GM18870 (cell line): ENCODE measurements around the gene TTC7B.

Experiments used
- ATAC-seq: cut with Tn5 transposase; IDR thresholded peaks from one replicate; pipeline ENCODE4 v1.9.1; 2021; ENCODE audit warnings: moderate library complexity; ENCODE audit not compliant: unreplicated experiment

The TTC7B gene

DNA sequence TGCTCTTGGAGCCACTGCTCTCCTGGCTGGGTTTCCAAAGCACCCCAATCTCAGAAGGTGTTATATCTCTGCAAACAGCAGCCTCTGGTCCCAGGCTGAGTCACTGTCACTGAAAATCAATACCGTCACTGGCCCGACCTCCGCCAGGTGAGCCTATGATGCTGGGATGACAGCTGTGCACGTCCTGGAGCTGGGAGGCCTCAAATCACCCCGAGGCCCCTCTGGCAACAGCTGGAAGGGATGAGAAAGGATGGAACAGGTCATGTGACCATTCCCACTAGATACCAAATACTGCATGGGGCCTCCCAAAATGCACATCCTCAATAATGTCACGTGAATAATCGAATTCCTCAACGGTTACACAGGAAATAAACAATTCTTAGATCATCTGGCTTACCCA lies 190.8 kb downstream of the TTC7B start:
- ATAC-seq, result no peak

DNA sequence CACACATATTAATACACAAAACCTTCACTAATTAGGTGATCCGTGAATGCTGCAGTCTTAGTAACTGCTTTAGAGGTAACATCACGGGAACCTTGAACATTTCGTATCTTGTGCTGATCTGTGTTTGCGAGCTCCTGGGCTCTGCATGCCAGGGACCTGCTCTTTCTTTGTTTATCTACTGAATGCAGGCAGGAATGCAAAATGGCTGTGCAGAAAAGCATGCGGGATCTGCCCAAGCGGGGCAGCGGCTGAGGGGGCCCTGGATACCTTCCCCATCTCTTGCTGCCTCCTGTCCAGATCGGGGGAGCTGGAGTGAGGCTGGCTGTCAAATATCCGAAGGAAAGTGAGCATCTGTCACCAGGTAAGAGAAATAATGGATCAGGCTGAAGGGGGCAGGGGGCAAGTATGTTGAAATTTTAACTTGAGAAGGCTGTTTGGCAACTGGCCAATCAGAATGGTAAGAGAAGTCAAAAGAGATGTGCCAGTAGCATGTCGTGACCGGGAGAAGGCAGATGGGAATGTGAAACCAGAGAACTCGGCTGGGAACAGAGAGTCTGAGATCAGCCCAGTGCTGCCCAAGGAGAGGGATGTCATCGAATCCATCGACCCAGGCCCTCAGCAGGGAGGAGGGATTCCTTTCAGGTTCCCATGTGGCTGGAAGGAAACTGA lies 191.4 kb downstream of the TTC7B start:
- no peak for ATAC-seq

DNA sequence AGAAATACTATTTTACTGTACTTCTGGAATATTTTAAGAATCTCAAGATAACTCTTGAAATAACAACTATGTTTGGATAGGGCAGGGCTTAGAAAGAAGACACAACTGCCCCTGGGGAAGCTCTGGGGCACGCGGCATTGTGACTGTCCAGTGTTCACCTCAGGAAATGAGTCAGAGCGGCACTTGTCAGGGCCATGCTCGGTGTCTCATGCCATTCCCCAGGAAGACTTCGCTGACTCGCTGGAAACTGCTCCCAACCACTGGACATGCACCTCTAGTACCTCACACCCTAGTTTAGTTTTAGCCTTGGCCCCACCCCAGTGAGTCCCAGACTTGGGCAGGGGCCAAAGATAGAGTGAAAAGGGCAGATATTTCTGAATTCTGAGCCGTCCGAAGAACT lies 192.0 kb downstream of the TTC7B start:
- no peak for ATAC-seq

DNA sequence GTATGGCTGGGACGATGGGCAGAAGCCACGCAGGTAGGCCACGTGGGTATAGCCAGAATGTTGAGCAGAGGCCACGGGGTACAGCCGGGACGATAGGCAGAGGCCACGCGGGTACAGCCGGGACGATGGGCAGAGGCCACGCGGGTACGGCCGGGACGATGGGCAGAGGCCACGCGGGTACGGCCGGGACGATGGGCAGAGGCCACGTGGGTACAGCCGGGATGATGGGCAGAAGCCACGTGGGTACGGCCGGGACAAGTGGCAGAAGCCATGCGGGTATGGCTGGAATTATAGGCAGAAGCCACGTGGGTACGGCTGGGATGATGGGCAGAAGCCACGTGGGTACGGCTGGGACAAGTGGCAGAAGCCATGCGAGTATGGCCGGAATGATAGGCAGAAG lies 195.0 kb downstream of the TTC7B start:
- ATAC-seq, result no peak

DNA sequence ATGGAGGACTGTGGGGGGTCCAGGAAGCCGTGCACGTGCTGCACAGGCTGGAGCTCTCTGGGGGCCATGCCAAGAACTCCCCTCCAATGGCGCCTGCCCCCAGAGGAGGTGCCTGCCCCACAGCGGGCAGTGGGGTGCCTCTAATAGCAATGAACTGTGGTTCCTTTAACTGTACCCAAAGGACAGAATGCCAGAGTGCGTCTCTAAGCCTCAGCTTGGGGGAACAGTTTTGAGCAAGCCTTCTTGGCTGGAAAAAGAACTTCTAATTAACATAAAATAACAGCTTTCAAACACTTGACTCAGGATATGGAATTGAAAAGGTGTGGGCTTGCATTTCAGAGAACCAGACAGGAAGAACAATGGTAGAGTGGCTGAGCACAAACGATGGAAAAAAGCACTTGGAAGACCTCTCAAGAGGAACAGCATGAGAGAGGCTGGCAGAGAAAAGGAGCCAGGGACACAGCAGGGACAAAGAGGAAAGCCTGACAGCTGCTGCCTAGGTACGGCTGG lies 195.6 kb downstream of the TTC7B start:
- no peak for ATAC-seq

DNA sequence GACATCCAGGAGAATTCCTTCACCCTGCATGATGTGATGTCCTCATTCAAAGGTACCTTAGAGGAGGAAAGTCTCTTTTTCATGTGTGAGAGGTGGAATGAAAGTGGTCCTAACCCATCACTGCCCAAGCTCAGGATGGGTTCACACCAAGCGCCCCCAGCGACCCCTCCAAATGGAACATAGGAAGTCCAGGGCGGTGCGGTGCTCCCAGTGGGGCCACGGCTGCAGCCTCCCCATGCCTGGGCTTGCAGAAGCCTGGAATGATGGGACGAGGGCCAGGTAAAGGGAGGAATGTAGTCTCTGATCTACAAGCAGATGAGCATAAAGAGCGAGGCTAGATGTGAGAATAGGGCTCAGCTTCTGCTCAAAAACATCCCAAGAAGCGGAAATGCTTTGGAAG lies 196.3 kb downstream of the TTC7B start:
- ATAC-seq, result no peak

DNA sequence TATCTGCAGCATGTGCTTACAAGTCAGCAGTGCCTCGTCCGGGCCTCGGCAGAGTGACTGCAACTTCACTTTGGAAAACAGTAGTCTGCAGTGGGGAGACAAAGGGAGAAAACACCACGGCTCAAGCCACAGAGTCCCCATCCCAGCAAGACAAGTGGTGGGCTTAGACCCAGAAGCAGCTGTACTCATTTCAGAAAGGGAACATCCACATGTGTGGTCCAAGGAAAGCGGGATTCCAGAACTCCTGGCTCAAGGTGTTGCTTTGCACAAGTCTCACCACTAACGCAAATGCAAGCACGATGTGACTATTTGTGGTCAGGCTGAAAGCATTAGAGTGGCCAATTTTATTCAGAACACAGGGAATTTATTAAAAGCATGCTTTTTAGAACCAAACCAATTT lies 198.3 kb downstream of the TTC7B start:
- no peak for ATAC-seq

DNA sequence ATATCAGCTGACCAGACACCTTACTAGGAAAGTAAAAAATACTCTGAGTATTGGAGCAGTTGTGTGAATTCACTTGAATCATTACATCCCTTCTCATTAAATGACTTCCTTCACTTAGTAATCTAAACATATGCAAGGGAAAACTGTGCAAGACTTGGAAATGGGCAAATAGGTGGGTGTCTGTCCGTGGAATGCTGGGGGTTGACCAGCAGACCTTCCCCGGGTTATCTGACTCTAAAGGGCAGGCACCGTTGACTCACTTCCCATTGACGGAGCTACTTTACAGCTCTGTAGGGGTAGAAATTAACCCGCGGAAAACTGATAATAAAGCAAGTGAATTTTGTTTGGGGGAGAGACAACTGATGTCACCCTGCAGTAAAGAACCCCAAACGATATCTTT lies 199.3 kb downstream of the TTC7B start:
- ATAC-seq, result no peak

DNA sequence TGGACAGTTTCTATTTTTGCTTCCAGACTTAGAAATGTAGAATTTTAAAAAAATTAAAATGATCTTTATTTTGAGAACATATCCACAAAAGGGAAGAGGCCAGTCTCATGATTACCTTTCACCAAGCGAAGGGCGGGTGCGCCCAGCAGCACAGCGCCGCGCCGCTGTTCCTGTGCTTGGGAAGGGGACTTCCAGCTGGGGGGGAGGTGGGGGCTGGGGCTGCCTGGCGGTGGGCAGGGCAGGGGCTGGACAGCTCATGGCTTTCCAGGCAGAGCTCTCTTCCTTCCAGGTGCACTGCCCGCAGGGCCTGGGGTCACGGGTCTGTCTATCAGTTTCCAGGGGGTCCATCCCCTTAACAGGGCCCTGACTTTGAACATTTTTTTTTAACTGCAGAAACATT lies 199.9 kb downstream of the TTC7B start:
- ATAC-seq, result no peak

DNA sequence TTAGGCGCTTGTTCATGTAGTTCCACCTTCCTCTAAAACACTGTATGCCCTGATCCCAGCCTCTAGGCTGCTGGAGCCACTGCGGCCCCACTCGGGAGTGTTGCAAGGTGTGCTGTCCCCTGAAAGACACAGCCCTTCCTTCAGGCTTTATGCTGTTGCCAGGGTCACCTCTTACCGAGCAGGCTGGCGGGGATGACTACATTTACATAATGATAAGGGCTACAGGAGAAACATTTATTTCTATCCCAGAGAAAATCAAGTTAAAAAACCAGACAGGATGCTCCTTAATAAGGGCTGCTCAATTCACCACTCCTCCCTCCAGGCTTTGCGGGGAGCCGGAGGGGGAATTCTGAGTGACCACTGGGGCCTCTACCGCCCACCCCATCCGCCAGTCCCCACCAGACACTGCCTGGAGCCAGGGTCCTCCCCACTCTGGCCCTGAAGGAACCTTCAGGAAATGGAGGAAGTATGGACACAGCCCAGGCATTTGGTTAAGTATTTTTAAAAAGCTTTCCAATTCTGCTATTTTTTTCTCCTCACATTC lies 200.6 kb downstream of the TTC7B start:
- no peak for ATAC-seq

DNA sequence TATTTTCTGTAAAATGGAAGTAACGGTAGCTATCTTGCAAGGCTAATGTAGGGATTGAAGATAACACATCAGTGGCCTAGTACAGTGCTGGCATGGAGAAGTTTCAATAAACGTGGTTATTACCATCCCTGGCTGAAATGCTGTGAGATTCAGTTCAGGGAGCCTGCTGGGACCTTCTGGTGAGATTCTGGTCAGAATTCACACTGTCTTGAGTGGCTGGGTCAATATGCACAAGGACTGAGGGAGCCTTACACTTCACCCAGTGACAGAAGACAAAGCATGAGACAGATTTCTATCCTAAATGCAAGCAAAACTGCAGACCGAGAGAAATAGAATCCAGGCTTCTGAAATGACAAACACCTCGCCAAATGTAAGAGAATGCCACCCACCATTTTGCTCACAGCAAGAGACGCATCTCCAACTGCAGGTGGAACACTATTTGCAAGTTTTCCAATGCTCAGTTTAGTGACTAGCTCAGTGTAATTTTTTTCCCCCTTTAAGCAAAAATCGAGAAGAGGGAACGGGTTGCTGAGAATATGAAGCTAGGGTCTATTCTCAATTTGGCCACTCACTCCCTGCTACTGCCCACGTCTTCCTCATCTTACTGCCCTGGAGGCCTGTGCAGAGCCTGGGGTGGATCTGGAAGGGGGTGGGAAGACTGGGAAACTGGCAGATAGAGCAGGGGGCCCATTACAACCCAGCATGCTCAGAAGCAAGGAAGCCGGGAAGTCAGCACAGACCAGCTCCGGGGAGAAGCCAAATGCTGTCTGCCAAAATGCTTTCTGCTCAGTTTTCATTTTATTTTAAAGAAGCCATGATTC lies 201.3 kb downstream of the TTC7B start:
- ATAC-seq, result no peak

DNA sequence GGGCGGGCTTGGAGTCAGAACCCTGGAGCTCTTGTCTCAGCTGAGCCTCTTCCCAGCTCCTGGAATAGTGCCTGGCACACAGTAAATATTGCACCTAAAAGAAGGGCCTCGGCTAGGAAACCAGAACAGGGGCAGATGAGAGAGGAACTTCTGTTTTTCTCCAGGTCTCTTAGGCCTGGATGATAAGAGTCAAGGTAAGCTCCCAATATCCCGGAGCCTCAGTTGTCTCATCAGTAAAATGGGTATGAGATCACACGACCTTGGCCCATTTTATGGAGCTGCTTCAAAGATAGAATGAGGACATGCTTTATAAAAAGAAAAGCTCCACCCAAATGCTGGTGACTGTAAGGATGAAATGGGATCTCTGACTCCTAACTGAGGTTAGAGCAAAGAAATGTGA lies 202.2 kb downstream of the TTC7B start:
- ATAC-seq, result no peak

DNA sequence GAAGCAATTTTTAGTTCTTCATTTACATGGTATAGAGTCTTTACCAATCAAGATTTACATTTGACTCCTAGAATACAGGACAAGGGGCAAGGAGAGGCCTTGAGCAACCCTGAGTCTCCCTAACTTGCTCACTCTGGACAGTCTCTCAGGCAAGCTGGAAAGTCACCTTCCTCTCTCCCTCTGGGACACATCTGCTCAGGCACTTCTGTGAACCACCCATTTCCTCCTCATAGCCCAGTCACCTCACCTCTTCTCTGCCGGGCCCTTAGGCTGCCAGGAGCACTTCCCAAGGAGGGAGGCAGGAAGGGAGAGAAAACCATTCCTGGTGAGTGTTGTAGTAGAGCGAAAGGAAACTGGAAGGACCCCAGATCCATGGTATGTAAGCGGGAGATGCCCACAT lies 202.8 kb downstream of the TTC7B start:
- no peak for ATAC-seq

DNA sequence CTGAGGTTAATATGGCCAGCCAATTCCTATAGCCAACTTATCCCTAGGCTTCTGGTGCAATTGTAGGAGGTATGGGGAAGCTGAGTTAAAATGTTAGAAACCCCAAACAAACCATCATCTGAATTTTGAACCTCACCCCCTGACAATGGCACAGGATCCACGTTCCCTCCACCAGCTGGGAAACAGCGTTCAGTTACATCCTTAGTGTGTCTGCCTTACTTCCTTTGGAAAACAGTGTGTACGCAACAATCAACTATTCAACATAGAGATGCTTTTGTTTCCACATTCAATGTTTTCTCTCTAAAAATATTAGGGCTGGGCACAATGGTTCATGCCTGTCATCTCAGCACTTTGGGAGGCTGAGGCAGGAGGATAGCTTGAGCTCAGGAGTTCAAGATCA lies 203.4 kb downstream of the TTC7B start:
- ATAC-seq, result no peak

DNA sequence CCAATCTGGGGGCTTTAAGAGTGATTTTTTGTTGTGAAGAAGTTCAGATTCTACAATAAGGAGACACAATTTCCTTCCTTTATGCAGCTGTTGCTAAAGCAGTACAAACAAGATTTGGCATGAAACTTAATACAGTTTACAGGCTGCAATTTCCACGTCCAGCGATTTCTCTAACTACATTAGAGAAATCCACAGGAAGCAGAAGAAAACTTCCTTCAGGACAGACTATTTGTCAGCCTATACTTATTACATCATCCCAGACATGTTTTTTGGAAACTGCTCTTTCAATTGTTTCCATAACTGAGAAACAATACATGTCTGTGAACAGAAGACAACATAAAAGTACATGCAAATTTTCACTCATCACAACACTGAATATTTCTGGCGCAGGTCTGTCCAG lies 204.3 kb downstream of the TTC7B start:
- no peak for ATAC-seq

DNA sequence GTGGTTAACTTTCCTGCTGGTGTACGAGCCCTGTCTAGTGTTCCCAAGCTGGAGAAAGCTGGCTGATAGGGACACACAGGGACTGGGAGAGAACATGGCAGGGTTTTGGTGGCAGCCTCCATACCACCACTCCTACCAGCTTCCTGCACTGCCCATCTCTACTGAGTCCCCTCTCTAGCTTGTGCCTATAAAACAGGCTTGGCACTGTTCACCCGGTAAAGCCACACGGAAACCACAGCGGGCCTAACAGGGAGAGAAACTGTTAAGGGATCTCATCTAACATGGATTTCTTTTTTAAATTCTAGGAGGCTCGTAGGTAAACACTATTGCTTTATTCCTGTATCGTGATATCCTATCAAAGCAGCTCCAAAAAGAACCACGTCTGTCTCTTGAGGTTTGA lies 204.7 kb downstream of the TTC7B start:
- ATAC-seq, result no peak

DNA sequence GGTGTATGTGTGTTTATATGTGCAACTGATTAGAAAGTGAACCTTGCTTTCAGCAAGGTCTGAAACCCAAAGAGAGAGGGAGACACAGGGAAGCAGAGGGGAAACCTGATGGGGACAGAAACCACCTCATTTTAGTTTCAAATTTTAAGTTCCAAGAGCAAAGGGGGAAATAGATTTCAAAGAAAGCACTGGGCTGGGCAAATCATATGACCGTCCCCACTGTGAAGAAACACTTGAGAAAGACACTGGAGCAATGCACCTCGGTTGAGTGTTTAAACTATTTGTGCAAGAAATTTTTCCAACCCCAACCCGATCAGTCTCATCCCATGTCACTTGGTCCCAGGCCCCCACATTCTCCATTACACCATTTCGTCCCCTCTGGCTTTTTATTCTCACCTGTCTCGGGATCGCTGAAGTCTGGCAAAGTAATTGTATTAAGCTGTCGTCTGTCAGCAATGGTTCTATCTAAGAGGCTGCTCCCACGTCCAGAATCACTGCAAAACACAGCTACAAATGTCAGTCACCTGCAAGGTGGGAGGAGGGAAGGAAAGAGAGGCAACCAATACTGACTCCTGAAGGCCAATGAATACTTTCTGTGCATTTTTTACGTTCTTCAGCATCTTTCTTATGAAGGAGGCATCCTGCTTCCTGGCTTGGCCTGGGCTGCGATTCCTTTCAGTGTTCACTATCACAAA lies 205.7 kb downstream of the TTC7B start:
- ATAC-seq, result no peak

DNA sequence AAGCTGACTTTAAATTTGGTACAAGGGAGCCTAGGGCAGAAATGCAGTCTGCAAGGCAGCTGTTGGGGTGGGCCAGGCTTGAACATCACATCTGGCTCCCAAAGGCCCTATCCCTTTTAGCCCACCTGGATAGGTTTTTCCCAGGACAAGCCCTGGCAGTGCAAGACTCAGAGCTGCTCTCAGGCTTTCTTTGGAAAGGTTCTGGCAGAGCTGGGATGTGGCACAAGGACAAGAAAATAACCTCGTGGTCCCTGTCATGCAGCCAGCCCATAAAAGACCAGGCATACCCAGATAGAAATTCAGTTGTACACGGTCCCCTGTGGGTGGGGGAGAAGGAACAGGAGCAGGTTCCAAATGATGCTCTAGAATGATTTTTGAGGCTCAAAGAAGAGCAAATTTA lies 206.9 kb downstream of the TTC7B start:
- ATAC-seq, result no peak

DNA sequence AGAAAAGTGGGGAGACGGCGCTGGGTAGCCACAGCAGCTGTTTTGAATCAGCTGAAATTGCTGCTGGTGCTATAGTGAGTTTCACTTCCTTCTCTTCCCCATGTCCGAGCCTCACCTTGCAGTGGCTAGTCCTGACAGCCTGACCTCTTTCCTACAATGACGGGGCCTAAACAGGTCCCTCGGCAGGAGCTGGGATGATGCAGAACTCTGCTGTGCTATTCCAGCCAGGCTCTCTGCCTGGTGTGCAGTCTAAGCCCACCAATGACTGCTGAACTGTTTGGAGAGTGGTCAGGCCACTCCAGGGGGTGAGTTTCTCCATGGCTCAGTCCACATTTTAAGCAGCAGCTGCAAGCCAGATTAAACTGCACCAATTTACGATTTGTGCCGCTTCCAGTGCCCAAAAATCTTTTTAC lies 207.3 kb downstream of the TTC7B start:
- ATAC-seq, result no peak

DNA sequence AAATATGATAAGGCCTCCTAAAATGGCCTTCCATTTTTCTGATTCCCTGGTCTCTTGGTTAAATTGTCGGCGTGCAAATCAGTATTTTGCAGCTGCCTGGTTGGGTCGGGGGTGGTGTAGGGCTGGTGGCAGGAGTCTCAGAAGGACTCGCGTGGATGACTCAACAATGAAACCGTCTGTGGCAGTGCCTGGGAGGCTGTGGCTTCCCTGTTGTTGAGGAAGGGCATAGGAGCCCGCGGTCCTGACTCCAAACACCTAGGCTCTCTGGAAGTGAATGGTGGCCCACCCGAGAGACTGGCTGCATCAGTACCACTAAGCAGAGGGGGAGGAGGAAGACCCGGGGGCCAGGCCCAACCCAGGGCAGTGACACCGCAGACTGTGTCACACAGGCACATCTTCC lies 207.9 kb downstream of the TTC7B start:
- ATAC-seq, result no peak

DNA sequence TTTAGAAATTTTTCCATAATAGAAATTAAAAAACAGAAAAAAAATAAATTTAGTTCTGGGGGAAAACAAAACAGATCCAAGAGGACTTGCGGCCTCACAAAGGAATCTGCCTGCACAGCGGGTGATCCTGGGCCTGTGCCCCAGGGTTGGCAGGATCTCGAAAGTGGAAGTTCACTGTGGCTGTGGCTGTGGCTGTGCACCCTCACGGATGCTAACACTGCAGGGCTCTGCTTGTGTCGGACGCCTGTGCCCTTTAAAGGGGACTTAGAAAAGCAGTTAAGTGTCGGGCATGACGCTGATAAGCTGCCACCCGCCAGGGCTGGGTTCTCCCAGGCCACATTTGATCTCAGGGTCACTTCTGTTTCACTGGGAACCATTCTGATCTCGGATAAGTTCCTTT lies 209.1 kb downstream of the TTC7B start:
- no peak for ATAC-seq

DNA sequence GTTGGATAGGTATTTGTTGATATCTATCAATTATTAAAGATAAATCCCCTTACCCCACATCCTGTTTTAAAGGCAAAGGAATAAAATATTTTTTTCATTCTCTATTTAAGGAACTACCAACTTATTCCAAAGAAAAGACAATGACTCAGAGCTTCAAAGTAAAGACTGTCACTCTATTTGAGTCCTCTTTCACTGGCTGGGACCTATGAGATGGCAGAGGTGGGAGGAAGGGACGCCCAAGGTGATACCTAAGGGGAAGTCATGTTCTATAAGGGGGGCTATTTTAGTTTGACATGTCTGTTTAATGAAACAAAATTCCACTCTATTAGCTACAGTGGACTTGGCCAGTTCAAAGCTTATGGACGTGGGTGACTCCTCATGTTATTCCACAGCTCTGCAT lies 209.8 kb downstream of the TTC7B start:
- ATAC-seq, result no peak
